Measurements from ENCODE around the gene RIGI. TPM values are rescaled to one million over a fixed set of nuclear protein-coding genes. Genes with fewer than 3 reads are reported as not detected.

The RIGI gene
- total and polyA plus RNA-seq, 2 of the 13 experiments (the other 11 are each of a cell fraction or from before 2014, with no cell fraction given): 3.0 to 8.2 TPM

DNA sequence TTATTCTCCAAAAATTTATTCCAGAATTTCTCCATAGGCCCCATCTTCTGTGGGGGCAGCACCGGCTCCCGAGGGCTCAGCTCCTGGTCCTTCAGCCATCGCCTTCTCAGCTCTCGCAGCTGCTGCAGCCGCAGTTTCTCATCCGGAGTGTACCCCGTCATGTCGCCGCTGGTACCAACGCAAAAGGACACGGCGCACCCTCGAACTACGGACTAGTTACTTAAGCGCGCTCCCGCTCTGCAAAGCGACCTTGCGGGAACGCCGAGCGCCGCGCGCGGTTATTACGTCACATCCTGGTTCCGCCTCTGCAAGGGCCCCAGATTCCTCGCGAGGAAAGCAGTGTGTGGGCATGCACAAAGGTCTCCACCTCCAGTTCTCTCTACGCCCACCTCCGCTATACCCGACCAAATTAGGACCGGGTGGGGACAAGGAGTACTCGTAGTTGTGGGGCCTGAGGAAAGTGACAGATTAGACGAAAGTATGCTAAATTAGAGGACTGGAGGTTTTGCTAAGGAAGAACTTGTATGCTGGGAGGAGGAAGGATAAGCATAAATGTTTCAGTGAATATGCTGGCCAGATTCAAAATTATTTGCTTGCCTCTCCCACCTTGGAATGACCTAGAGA is 47.0 kb upstream of the RIGI start, which contains the start of gene NDUFB6 (continued):
- TF ChIP-seq ZNF33B (CRISPR knock-in tag; IDR thresholded peaks at IDR 0.05) (no peak), TARDBP (CRISPR knock-in tag; IDR thresholded peaks at IDR 0.05) (peak; percentile 62; the same call in 1 of the 2 replicates), ZNF431 (CRISPR knock-in tag; IDR thresholded peaks at IDR 0.05; ENCODE audit: borderline replicate concordance, low read depth) (0 out of 2 replicates have a peak, but pooled peaks have one; percentile 45), ZNF724P (CRISPR knock-in tag; IDR thresholded peaks at IDR 0.05; ENCODE audit: borderline replicate concordance) (no peak), ZSCAN9 (CRISPR knock-in tag; IDR thresholded peaks at IDR 0.05; ENCODE audit: borderline replicate concordance) (0 out of 2 replicates have a peak, but pooled peaks have one; percentile 19), ZNF510 (CRISPR knock-in tag; IDR thresholded peaks at IDR 0.05; ENCODE audit: low read depth) (peak; percentile 83; the same call in 1 of the 2 replicates), HNF4A (CRISPR knock-in tag; IDR thresholded peaks at IDR 0.05) (peak; percentile 66), RCOR2 (CRISPR knock-in tag; IDR thresholded peaks at IDR 0.05) (peak; percentile 14; the same call in 1 of the 2 replicates), ZNF792 (CRISPR knock-in tag; IDR thresholded peaks at IDR 0.05) (peak; percentile 51; the same call in 1 of the 2 replicates), HMG20B (CRISPR knock-in tag; conservative IDR thresholded peaks at IDR 0.05) (no peak), ZNF678 (CRISPR knock-in tag; IDR thresholded peaks at IDR 0.05) (peak; percentile 72; the same call in 1 of the 2 replicates), ZNF775 (CRISPR knock-in tag; IDR thresholded peaks at IDR 0.05; ENCODE audit: borderline replicate concordance) (0 out of 2 replicates have a peak, but pooled peaks have one; percentile 47), ZBTB38 (CRISPR knock-in tag; IDR thresholded peaks at IDR 0.05) (peak; percentile 68; the same call in 1 of the 2 replicates), ZNF747 (CRISPR knock-in tag; IDR thresholded peaks at IDR 0.05; ENCODE audit: borderline replicate concordance) (peak; percentile 86; the same call in 1 of the 2 replicates), REPIN1 (CRISPR knock-in tag; IDR thresholded peaks at IDR 0.05; ENCODE audit: borderline replicate concordance, low read depth) (peak; percentile 78; the same call in 1 of the 2 replicates), SP4 (CRISPR knock-in tag; IDR thresholded peaks at IDR 0.05) (peak; percentile 76)
- TF ChIP-seq, protein P1, sequence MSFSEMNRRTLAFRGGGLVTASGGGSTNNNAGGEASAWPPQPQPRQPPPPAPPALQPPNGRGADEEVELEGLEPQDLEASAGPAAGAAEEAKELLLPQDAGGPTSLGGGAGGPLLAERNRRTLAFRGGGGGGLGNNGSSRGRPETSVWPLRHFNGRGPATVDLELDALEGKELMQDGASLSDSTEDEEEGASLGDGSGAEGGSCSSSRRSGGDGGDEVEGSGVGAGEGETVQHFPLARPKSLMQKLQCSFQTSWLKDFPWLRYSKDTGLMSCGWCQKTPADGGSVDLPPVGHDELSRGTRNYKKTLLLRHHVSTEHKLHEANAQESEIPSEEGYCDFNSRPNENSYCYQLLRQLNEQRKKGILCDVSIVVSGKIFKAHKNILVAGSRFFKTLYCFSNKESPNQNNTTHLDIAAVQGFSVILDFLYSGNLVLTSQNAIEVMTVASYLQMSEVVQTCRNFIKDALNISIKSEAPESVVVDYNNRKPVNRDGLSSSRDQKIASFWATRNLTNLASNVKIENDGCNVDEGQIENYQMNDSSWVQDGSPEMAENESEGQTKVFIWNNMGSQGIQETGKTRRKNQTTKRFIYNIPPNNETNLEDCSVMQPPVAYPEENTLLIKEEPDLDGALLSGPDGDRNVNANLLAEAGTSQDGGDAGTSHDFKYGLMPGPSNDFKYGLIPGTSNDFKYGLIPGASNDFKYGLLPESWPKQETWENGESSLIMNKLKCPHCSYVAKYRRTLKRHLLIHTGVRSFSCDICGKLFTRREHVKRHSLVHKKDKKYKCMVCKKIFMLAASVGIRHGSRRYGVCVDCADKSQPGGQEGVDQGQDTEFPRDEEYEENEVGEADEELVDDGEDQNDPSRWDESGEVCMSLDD (CRISPR knock-in tag; IDR thresholded peaks at IDR 0.05; ENCODE audit: borderline replicate concordance): 0 out of 2 replicates have a peak, but pooled peaks have one; percentile 53
- TF ChIP-seq, protein P2, sequence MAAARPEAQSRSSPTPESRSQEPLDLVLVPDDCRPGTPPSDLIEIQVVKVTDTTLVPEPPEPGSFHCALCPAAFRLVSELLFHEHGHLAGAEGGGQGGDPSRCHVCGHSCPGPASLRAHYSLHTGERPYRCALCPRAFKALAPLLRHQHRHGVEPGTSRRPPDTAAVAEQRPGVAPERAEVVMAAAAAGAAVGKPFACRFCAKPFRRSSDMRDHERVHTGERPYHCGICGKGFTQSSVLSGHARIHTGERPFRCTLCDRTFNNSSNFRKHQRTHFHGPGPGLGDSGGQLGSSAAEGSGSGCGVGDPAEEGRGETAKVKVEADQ (CRISPR knock-in tag; IDR thresholded peaks at IDR 0.05; ENCODE audit: borderline replicate concordance): no peak; the same call in 1 of the 2 replicates
- TF ChIP-seq, protein P3, sequence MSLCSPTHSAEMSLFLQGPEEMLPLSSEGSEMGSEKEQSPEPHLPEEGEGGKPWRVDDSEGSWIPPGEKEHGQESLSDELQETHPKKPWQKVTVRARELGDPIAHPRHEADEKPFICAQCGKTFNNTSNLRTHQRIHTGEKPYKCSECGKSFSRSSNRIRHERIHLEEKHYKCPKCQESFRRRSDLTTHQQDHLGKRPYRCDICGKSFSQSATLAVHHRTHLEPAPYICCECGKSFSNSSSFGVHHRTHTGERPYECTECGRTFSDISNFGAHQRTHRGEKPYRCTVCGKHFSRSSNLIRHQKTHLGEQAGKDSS (CRISPR knock-in tag; IDR thresholded peaks at IDR 0.05; ENCODE audit: borderline replicate concordance, low read depth): peak; percentile 52; the same call in 1 of the 2 replicates
- TF ChIP-seq, protein P4, sequence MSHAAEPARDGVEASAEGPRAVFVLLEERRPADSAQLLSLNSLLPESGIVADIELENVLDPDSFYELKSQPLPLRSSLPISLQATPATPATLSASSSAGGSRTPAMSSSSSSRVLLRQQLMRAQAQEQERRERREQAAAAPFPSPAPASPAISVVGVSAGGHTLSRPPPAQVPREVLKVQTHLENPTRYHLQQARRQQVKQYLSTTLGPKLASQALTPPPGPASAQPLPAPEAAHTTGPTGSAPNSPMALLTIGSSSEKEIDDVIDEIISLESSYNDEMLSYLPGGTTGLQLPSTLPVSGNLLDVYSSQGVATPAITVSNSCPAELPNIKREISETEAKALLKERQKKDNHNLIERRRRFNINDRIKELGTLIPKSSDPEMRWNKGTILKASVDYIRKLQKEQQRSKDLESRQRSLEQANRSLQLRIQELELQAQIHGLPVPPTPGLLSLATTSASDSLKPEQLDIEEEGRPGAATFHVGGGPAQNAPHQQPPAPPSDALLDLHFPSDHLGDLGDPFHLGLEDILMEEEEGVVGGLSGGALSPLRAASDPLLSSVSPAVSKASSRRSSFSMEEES (CRISPR knock-in tag; IDR thresholded peaks at IDR 0.05): peak; percentile 41; the same call in 1 of the 2 replicates
- TF ChIP-seq, protein P5, sequence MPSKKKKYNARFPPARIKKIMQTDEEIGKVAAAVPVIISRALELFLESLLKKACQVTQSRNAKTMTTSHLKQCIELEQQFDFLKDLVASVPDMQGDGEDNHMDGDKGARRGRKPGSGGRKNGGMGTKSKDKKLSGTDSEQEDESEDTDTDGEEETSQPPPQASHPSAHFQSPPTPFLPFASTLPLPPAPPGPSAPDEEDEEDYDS (CRISPR knock-in tag; IDR thresholded peaks at IDR 0.05): peak; percentile 68; the same call in 1 of the 2 replicates

Data from HepG2 (cell line).